Kidney epithelial cell (primary cell): ENCODE measurements around the gene RCAN1. TPM values are rescaled to one million over a fixed set of nuclear protein-coding genes. Genes with fewer than 3 reads are reported as not detected.

Source experiments
- DNase-seq: peaks from one replicate; pipeline ENCODE4 v3.0.0-alpha.2; 2010; ENCODE audit warnings: low read depth
- H3K27me3 ChIP-seq: 2 replicates; pipeline ENCODE4 v1.6.0; 2011; ENCODE audit warnings: low read length; ENCODE audit not compliant: control insufficient read depth, insufficient read depth
- H3K36me3 ChIP-seq: 2 replicates; pipeline ENCODE4 v1.5.1; 2011; ENCODE audit warnings: low read length; ENCODE audit not compliant: control insufficient read depth, insufficient read depth
- H3K4me3 ChIP-seq: 2 replicates; pipeline ENCODE4 v1.5.1; 2011; ENCODE audit warnings: low read depth, mild to moderate bottlenecking, control low read depth, low read length
- CTCF ChIP-seq: IDR thresholded peaks from 2 replicates; pipeline ENCODE4 v1.5.1; 2011; ENCODE audit warnings: mild to moderate bottlenecking, moderate library complexity, low read length, control low read depth, inconsistent platforms; ENCODE audit not compliant: insufficient read depth, poor library complexity, severe bottlenecking
- total RNA-seq: library from RNA; depleted of rRNA; stranded (reverse); fragments of >200 nt; gene quantifications from 2 replicates; pipeline ENCODE4 v1.2.3, GENCODE V29; 2015

Gene RCAN1
- total RNA-seq, 1 donor from 2014 or later: 82.4 TPM

GRCh38 chr21:34580181-34580700 is 34.7 kb downstream of the RCAN1 start:
- DNase-seq: no peak
- TF ChIP-seq CTCF: no peak
- Histone ChIP-seq H3K36me3 (no peaks in the 10 kb centered on the region), H3K4me3 (no peak overlapping the region), H3K27me3 (no peaks in the 10 kb centered on the region)

DNA sequence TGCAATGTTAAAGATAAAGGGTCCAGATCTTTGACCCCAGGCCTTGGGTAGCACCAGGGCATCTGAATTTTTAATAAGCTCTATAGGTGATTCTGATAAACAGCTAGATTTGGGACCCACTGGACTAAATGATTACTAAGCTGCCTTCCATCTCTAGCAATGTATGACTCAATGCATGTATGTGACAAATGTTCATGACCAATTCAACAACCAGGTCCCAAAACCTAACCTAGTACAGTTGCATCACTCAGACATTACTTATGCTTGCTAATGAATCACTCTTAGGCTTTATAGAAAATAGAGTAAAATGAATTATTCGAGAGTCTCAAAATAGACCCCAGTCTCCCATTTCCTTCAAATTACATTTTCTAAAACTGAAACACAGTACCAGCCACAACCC is 35.5 kb downstream of the RCAN1 start:
- no peaks in the 10 kb centered on the region for H3K36me3 ChIP-seq
- no peak overlapping the region for H3K4me3 ChIP-seq
- DNase-seq: no peak
- TF ChIP-seq CTCF: no peak
- H3K27me3 ChIP-seq: no peaks in the 10 kb centered on the region

GRCh38 chr21:34576041-34576511 is 38.8 kb downstream of the RCAN1 start:
- no peak for TF ChIP-seq CTCF
- Histone ChIP-seq H3K36me3 (no peaks in the 10 kb centered on the region), H3K4me3 (no peak overlapping the region), H3K27me3 (no peaks in the 10 kb centered on the region)
- no peak for DNase-seq

DNA sequence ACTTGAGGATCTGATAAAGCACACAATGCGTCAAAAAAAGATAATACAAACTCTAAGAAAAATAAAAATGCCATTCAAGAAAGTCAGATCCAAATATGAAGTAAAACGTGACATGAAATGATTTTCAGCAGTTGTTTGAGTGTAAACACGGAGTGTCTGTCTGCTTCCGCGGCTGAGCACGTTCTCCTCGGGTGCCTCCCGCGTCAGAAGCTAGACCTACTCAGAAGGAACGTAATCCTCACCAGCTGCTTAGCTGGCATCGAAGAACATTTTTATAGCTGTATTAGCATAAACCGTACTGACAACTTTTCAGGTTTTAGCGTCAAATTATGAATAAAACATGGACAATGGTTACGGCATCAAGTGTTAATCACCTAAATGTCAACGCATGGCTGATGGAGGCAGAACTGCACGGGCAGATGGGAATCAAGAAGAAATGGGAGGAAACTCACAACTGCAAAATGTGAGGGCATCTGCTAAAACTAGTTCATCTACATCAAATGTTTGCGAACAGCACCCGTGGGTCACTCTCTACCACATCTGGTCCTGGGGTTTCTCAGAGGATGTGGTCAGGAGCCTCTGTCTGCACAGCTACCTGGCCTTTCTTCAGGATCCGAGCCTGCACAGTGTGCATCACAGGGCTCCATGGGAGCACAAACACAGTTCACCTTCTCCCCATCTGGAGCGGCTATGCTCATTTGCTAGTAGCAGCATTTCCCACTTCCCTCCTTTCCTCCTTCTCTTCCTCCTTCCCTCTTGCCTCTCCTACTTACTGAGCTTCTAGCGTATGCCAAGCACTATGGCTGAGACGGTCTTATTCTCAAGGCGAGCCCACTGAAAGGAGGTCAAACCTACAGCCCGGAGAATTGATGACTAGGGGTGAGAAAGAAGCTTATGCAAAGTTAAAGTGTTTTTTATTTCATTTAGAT is 40.0 kb downstream of the RCAN1 start:
- no peak overlapping the region for H3K4me3 ChIP-seq
- H3K27me3 ChIP-seq: no peaks in the 10 kb centered on the region
- no peaks in the 10 kb centered on the region for H3K36me3 ChIP-seq
- no peak for DNase-seq
- no peak for TF ChIP-seq CTCF

GRCh38 chr21:34571994-34572393 is 42.9 kb downstream of the RCAN1 start:
- Histone ChIP-seq H3K36me3 (no peaks in the 10 kb centered on the region), H3K27me3 (no peaks in the 10 kb centered on the region), H3K4me3 (no peak overlapping the region)
- no peak for TF ChIP-seq CTCF
- DNase-seq: no peak
